Inferior parietal cortex (tissue), 1 donor: Measurements from ENCODE around the gene PLPPR4.
"Not testable (repeated sequence)": the region's sequence is repeated elsewhere in the genome, so short reads cannot be mapped to it uniquely, and the experiment has no call there.

Experiments used
- DNase-seq: peaks from one replicate; pipeline ENCODE4 v3.0.0-alpha.2; 2016; ENCODE audit errors: extremely low spot score

The PLPPR4 gene

GRCh38 chr1:99264201-99265021 lies at the start of gene PLPPR4:
Gene PLPPR4, plus strand, starts transcription at chr1:99264492. Its CDS starts 102 bp downstream, at chr1:99264594.
- peak; percentile 42 for DNase-seq

- DNase-seq = no peak
Measured at GRCh38 chr1:99216956-99217355, 47.3 kb upstream of the PLPPR4 start.

GRCh38 chr1:99217599-99217998 lies 46.7 kb upstream of the PLPPR4 start:
- no peak for DNase-seq

- no peak for DNase-seq
Measured at GRCh38 chr1:99218572-99218971, 45.7 kb upstream of the PLPPR4 start.

- no peak for DNase-seq
Measured at GRCh38 chr1:99218999-99219398, 45.3 kb upstream of the PLPPR4 start.

- DNase-seq = no peak
Measured at GRCh38 chr1:99227056-99227897, 37.0 kb upstream of the PLPPR4 start.

GRCh38 chr1:99228153-99228552 lies 36.1 kb upstream of the PLPPR4 start:
- no peak for DNase-seq

GRCh38 chr1:99229122-99229521 lies 35.2 kb upstream of the PLPPR4 start:
- no peak for DNase-seq

- no peak for DNase-seq
Measured at GRCh38 chr1:99230695-99231094, 33.6 kb upstream of the PLPPR4 start.

GRCh38 chr1:99232172-99232571 lies 32.1 kb upstream of the PLPPR4 start:
- DNase-seq = no peak

GRCh38 chr1:99233446-99233845 lies 30.8 kb upstream of the PLPPR4 start:
- peak; percentile 47 for DNase-seq

GRCh38 chr1:99236756-99237155 lies 27.5 kb upstream of the PLPPR4 start:
- DNase-seq = no peak

GRCh38 chr1:99239690-99240089 lies 24.6 kb upstream of the PLPPR4 start:
- DNase-seq = no peak

GRCh38 chr1:99240621-99241020 lies 23.7 kb upstream of the PLPPR4 start:
- no peak for DNase-seq

- no peak for DNase-seq
Measured at GRCh38 chr1:99246152-99246551, 18.1 kb upstream of the PLPPR4 start.

- no peak for DNase-seq
Measured at GRCh38 chr1:99247199-99247598, 17.1 kb upstream of the PLPPR4 start.

GRCh38 chr1:99250728-99251127 lies 13.6 kb upstream of the PLPPR4 start:
- no peak for DNase-seq

- DNase-seq = no peak
Measured at GRCh38 chr1:99251308-99251707, 13.0 kb upstream of the PLPPR4 start.

- no peak for DNase-seq
Measured at GRCh38 chr1:99252630-99253029, 11.7 kb upstream of the PLPPR4 start.

- not testable (repeated sequence) for DNase-seq
Measured at GRCh38 chr1:99260402-99260801, 3.9 kb upstream of the PLPPR4 start.

GRCh38 chr1:99265124-99265523 lies 832 bp downstream of the PLPPR4 start:
- DNase-seq = no peak

GRCh38 chr1:99266726-99267125 lies 2.4 kb downstream of the PLPPR4 start:
- DNase-seq = peak; percentile 17

GRCh38 chr1:99268021-99268420 lies 3.7 kb downstream of the PLPPR4 start:
- no peak for DNase-seq
